BJ (cell line): ENCODE results near the gene C2orf72. TPM values are rescaled to one million over a fixed set of nuclear protein-coding genes. Genes with fewer than 3 reads are reported as not detected.
"Not testable (repeated sequence)": the region's sequence is repeated elsewhere in the genome, so short reads cannot be mapped to it uniquely, and the experiment has no call there.

Source experiments
- CTCF ChIA-PET: fragments of 350-600 bp; formaldehyde crosslinking; extraction: SDS; loops from one replicate; lab custom pipeline; 2021; ENCODE audit warnings: antibody characterized with exemption, inconsistent platforms; lab: Yijun Ruan, JAX
- POLR2A ChIA-PET: fragments of 300-600 bp; sonication (Branson Sonifier 250); formaldehyde crosslinking; extraction: SDS; loops from one replicate; lab custom pipeline; 2021; ENCODE audit warnings: antibody characterized with exemption; lab: Charles Lee
- DNase-seq: peaks from one replicate; pipeline ENCODE4 v3.0.0-alpha.2; 2011; ENCODE audit warnings: low read depth
- H3K27me3 ChIP-seq: 2 replicates; pipeline ENCODE4 v1.6.0; 2011; ENCODE audit warnings: low read length; ENCODE audit not compliant: control insufficient read depth, insufficient read depth
- H3K36me3 ChIP-seq: 2 replicates; pipeline ENCODE4 v1.5.1; 2011; ENCODE audit warnings: low read length; ENCODE audit not compliant: control insufficient read depth, insufficient read depth
- H3K4me3 ChIP-seq: 2 replicates; pipeline ENCODE4 v1.5.1; 2011; ENCODE audit warnings: low read depth, mild to moderate bottlenecking, control low read depth, low read length
- polyA plus RNA-seq: library from polyadenylated mRNA; depleted of rRNA; stranded (reverse); fragments of >200 nt; gene quantifications from 2 replicates; pipeline ENCODE4 v1.2.3, GENCODE V29; 2011
- TF ChIP-seq, protein P1 (sequence below): IDR thresholded peaks from 2 replicates; pipeline ENCODE4 v1.5.1; 2011; ENCODE audit warnings: low read depth, mild to moderate bottlenecking, control low read depth, inconsistent platforms, low read length, moderate library complexity; ENCODE audit not compliant: insufficient read depth

C2orf72 gene
- polyA plus RNA-seq, 1 experiment = 0.17 TPM

- DNase-seq = no peak
- Histone ChIP-seq H3K4me3 (no peak overlapping the region), H3K36me3 (no peaks in the 10 kb centered on the region), H3K27me3 (peaks cover 4% of the 10 kb centered on the region)
- ChIA-PET CTCF (interaction anchor here (1.1 to 2.8 kb wide), 2 partner anchors 13 to 176 kb away, joined by 4 to 10 read pairs; no protein-coding TSS in a partner anchor), POLR2A (no interaction called here)
- TF ChIP-seq, protein P1, sequence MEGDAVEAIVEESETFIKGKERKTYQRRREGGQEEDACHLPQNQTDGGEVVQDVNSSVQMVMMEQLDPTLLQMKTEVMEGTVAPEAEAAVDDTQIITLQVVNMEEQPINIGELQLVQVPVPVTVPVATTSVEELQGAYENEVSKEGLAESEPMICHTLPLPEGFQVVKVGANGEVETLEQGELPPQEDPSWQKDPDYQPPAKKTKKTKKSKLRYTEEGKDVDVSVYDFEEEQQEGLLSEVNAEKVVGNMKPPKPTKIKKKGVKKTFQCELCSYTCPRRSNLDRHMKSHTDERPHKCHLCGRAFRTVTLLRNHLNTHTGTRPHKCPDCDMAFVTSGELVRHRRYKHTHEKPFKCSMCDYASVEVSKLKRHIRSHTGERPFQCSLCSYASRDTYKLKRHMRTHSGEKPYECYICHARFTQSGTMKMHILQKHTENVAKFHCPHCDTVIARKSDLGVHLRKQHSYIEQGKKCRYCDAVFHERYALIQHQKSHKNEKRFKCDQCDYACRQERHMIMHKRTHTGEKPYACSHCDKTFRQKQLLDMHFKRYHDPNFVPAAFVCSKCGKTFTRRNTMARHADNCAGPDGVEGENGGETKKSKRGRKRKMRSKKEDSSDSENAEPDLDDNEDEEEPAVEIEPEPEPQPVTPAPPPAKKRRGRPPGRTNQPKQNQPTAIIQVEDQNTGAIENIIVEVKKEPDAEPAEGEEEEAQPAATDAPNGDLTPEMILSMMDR = no peak
Measured at GRCh38 chr2:231000211-231000904, 37.0 kb upstream of the C2orf72 start.

DNA sequence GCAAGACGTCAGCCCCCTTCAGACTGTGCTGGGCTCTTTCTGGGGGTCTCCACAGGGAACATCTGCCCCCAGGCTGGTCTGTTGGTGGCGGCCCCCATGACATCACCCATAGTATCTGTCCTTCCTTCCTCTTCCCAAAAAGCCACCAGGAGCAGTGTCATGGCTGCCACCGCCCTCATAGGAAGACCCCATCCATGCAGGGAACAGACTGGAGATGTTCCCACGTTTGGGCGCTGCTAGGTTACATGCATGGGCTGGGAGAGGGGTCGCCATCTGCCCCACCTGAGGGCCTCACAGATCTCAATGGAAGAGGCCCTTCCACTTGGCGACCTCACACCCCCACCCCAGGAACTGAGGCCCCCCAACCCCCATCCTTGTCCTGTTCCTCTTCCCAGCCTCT lies 36.3 kb upstream of the C2orf72 start:
- TF ChIP-seq, protein P1 = no peak
- POLR2A ChIA-PET = no interaction called here
- CTCF ChIA-PET = no interaction called here
- Histone ChIP-seq H3K4me3 (no peak overlapping the region), H3K36me3 (no peaks in the 10 kb centered on the region), H3K27me3 (peaks cover 4% of the 10 kb centered on the region)
- DNase-seq = no peak

DNA sequence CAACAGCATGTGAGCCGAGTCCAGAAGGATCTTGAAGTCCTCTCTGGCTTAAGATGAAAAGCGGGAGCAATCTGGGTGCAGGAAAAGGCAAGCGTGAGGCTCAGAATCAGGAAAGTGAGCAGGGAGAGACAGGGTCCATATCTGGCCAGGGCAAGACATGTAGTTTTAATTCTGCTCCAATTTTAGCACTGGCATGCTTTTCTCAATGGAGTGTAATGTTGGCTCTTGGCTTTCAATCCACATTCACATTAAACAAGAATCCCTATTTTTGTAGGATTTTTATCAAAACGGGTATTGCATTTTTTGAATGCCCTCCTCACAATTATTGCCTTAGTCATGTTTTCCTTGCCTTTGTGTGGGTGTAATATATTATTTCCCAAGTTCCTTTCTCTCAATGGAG lies 35.4 kb upstream of the C2orf72 start:
- no peak for DNase-seq
- Histone ChIP-seq H3K36me3 (no peaks in the 10 kb centered on the region), H3K4me3 (no peak overlapping the region), H3K27me3 (peaks cover 4% of the 10 kb centered on the region)
- ChIA-PET CTCF (interaction anchor here (1.1 kb wide), 1 partner anchor 178 kb away, joined by 3 read pairs; no protein-coding TSS in a partner anchor), POLR2A (no interaction called here)
- TF ChIP-seq, protein P1 = no peak

GRCh38 chr2:231002641-231003040 lies 34.7 kb upstream of the C2orf72 start:
- ChIA-PET POLR2A (no interaction called here), CTCF (interaction anchor here (1.1 to 2.7 kb wide), 2 partner anchors 15 to 179 kb away, joined by 3 to 8 read pairs; no protein-coding TSS in a partner anchor)
- H3K27me3 ChIP-seq = peaks cover 4% of the 10 kb centered on the region

DNA sequence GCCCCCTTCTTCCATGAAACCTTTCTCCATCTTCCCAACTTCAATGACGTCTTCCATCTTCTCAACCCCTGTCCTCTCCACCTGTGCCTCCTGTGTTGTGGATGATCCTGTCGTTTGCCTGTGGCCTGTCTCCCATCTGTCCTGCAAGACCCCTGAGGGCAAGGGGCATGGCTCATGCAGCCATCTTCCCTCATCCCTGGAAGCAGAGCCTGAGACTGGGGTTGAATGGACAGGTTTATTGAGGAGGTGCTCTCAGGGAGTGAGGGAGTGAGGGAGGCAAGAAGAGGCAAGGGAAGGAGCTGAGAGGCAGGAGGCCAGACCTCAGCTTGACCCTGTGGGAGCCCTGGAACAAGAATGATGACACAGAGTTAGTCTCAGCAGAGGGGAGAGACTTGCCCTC lies 34.1 kb upstream of the C2orf72 start:
- no peak for DNase-seq
- Histone ChIP-seq H3K27me3 (peaks cover 6% of the 10 kb centered on the region), H3K4me3 (no peak overlapping the region), H3K36me3 (no peaks in the 10 kb centered on the region)
- TF ChIP-seq, protein P1 = no peak
- CTCF ChIA-PET = interaction anchor here (2.7 kb wide), 1 partner anchor 16 kb away, joined by 8 read pairs; no protein-coding TSS in a partner anchor
- POLR2A ChIA-PET = no interaction called here

More at GRCh38 chr2:231002641-231003040, 34.7 kb upstream of the C2orf72 start:
- Histone ChIP-seq H3K36me3 (no peaks in the 10 kb centered on the region), H3K4me3 (no peak overlapping the region)
- TF ChIP-seq, protein P1 = no peak
- DNase-seq = no peak

DNA sequence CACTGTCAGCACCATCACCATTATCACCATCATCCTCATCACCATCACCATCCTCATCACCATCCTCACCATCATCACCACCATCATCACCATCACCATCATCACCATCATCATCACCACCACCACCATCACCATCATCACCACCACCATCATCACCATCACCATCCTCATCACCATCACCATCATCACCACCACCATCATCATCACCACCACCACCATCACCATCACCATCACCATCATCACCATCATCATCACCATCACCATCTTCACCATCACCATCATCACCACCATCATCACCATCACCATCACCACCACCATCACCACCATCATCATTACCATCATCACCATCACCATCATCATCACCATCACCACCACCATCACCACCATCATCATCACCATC lies 32.4 kb upstream of the C2orf72 start:
- H3K4me3 ChIP-seq, POLR2A ChIA-PET, H3K27me3 ChIP-seq, DNase-seq, H3K36me3 ChIP-seq: not testable (repeated sequence)
- CTCF ChIA-PET = interaction anchor here (2.7 kb wide), 1 partner anchor 17 kb away, joined by 8 read pairs; no protein-coding TSS in a partner anchor
